HG03520 (cell line): Measurements from ENCODE around the gene FBXO24.
"Not testable (repeated sequence)": the region's sequence is repeated elsewhere in the genome, so short reads cannot be mapped to it uniquely, and the experiment has no call there.

Experiments used
- ATAC-seq: cut with Tn5 transposase; IDR thresholded peaks from one replicate; pipeline ENCODE4 v1.9.1; 2021; ENCODE audit warnings: mild to moderate bottlenecking, moderate library complexity; ENCODE audit not compliant: unreplicated experiment

The FBXO24 gene

GRCh38 chr7:100556541-100556940 lies 29.6 kb upstream of the FBXO24 start:
- ATAC-seq: no peak

- no peak for ATAC-seq
Measured at GRCh38 chr7:100559127-100559526, 27.0 kb upstream of the FBXO24 start.

GRCh38 chr7:100561491-100562194 lies 24.5 kb upstream of the FBXO24 start:
- ATAC-seq: no peak

GRCh38 chr7:100562195-100563099 lies 23.7 kb upstream of the FBXO24 start:
- ATAC-seq: no peak

- ATAC-seq: no peak
Measured at GRCh38 chr7:100563100-100563564, 23.0 kb upstream of the FBXO24 start.

- ATAC-seq: no peak
Measured at GRCh38 chr7:100563809-100564400, 22.2 kb upstream of the FBXO24 start.

- not testable (repeated sequence) for ATAC-seq
Measured at GRCh38 chr7:100564405-100564804, 21.7 kb upstream of the FBXO24 start.

GRCh38 chr7:100565133-100565571 lies 21.0 kb upstream of the FBXO24 start:
- ATAC-seq: no peak

GRCh38 chr7:100566018-100566531 lies 20.1 kb upstream of the FBXO24 start:
- no peak for ATAC-seq

GRCh38 chr7:100567031-100567730 lies 18.9 kb upstream of the FBXO24 start:
- ATAC-seq: no peak

- ATAC-seq: no peak
Measured at GRCh38 chr7:100567751-100568175, 18.4 kb upstream of the FBXO24 start.

GRCh38 chr7:100568176-100568895 lies 17.8 kb upstream of the FBXO24 start:
- no peak for ATAC-seq

GRCh38 chr7:100568896-100569844 lies 17.0 kb upstream of the FBXO24 start:
- ATAC-seq: no peak

- no peak for ATAC-seq
Measured at GRCh38 chr7:100570954-100571828, 14.9 kb upstream of the FBXO24 start.

GRCh38 chr7:100571829-100572116 lies 14.4 kb upstream of the FBXO24 start:
- no peak for ATAC-seq

GRCh38 chr7:100572281-100572948 lies 13.7 kb upstream of the FBXO24 start:
- no peak for ATAC-seq

GRCh38 chr7:100572949-100573675 lies 13.0 kb upstream of the FBXO24 start:
- ATAC-seq: no peak
